Activated CD4-positive, alpha-beta T cell treated with anti-CD3 and anti-CD28 coated beads for 24 hours (primary cell): ENCODE results near the gene TRPC4AP.

Experiments
- DNase-seq, 2 donors: peaks; one replicate each; pipeline ENCODE4 v3.0.0-alpha.2; 2020; ENCODE audit warnings: low read depth in 2 of 2

The TRPC4AP gene

DNA sequence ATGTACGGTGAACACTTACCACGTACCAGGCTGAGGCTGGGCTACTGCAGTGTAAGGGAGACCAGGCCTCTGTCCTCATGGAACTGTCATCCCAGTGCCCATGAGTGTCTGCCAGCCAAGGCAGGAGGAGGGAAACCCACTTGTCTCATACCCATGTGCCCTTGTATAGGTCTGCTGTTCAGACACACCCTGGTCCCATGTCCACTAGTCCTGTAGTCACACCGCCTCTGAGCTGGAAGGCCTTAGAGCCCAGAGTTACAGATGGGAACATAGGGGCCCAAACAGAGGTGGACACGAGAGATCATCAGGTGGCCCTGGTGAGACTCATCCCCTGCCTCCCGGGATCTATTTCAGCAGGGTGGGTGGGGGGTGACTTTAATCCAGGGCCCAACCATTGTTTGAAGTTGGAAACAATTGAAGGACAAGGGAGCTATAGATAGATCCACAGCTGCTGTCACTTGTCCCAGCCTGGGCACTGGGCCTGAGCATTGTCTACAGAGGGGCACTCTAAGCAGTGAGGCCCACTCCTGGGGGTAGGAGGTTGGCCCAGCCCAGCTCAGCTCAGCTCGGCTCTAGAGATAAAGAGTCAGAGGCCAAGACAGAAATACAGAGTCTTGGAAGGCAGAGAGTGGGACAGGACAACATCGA is 122.3 kb downstream of the TRPC4AP start:
- DNase-seq, result no peak

DNA sequence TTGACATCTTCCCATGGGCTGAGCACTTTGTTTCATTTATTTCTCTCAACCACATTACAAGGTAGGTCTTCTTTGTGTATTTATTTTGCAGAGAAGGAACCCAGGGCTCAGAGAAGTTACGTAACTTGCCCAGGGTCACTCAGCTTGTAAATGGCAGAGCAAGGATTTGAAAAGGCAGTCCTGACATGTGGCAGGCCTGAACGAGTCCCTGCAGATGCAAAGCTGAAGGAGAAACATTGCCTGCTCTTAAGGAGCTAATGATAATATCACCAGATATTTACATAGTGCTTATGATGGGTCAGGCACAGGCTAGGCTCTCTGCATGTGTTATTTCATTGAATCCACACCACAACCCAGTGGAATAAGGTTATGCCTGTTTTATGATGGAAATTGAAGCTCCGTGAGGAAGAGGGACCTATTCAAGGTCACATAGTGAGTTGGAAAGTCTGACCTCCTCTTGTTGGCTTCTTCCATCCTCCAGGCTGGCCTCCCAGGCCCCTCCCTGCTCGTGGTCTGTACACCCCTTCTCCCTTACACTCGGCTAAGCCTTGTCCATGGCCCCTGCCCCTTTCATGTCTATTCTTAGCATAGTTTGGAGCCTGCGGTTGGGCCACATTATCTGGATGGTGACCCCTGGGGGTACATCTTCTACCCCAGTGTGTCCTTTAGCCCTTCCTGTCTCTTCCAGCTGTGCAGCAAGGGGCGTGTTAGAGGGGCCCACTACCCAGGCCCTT is 124.4 kb downstream of the TRPC4AP start:
- DNase-seq, result no peak

DNA sequence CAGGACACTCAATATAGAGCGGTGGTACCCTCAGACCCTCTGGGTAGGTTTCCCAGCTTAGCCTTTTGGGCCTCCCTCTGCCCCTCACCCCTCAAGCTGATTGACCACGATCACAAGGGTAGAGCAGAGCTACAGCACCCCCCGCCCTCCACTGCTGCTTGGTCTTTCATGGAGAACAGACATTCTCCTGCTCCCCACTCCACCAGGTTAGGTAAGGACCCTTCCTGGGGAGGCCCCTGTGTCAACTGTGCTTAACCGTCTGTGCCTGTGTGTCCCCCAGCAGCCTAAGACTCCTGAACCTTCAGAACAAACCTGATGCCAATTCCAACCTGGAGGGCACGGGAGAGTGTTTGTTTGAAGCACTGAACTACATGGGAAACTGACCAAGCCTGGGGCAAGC is 125.2 kb downstream of the TRPC4AP start:
- DNase-seq, result no peak

DNA sequence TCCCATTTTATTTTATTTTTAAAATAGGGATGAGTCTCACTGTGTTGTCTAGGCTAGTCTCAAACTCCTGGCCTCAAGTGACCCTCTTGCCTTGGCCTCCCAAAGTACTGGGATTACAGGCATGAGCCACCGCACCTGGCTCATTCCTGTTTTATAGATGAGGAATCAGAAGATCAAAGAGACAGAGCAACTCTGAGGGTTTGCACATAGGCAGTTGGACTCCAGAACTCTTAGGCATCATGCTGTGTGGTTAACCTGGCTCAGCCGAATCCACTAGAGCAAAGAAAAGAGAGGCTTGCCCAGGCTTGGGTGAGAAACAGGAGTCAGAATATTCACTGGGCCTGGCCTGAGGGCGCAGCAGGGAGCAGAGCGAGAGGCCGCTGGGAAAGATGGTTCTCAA is 127.6 kb downstream of the TRPC4AP start:
- no peak for DNase-seq

DNA sequence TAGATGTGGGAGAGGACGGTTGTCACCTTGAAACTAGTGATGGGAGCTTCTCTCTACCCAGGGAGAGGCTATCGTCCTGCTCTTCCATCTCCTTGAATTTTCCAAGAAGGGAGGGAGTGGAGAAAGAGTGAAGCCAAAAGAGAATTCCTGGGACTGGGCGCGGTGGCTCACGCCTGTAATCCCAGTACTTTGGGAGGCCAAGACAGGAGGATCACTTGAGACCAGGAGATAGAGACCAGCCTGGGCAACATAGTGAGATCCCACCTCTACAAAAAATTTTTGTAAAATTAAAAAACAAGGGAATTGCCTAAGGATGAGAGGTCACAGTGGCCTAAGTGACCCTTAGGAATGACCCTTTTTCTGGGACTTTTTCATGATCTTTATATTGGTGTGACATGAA is 128.1 kb downstream of the TRPC4AP start:
- no peak for DNase-seq

DNA sequence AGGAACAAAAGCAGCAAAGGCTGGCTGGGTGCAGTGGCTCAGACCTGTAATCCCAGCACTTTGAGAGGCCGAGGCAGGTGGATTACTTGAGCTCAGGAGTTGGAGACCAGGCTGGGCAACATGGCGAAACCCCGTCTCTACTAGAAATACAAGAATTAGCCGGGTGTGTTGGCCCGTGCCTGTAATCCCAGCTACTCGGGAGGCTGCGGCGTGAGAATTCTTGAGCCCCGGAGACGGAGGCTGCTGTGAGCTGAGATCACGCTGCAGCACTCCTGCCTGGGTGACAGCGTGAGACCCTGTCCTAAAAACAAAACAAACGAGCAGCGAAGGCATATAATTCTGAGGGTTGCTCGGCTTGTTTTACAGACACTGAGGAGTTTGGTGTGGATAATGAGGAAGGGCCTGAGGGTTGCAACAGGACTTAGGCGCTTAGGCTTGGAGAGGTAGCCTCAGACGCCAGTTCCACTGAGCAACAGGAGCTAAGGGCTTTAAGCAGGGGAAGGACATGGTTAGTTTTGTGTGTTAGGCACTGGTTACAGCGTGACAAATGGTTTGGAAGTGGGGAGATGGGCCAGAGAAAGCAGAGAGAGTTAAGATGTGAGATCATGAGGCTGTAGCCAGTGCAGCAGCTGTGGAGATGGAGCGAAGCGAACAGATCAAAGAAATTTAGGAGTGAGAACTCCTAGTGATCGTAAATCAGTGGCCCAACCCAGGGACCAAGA is 135.7 kb downstream of the TRPC4AP start:
- DNase-seq, result no peak

DNA sequence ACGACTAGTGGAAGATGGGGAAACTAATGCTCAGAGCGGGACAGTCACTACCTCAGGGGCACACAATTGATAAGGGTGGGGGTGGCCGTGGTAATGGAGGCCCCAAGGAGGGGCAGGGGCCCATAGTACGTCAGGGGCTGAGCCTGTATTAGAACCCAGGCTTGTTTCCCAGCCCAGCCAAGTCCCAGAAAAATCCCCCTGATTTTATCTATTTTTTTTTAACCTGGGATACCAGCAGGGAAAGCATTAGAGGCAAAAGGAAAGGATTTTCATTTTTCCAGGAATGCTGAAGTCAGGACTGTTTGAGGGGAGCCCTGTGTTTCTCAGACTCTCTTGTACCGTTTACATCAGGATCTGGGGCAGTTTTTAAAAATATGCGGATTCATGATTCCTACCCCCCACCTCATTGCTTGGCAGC is 136.6 kb downstream of the TRPC4AP start:
- no peak for DNase-seq

DNA sequence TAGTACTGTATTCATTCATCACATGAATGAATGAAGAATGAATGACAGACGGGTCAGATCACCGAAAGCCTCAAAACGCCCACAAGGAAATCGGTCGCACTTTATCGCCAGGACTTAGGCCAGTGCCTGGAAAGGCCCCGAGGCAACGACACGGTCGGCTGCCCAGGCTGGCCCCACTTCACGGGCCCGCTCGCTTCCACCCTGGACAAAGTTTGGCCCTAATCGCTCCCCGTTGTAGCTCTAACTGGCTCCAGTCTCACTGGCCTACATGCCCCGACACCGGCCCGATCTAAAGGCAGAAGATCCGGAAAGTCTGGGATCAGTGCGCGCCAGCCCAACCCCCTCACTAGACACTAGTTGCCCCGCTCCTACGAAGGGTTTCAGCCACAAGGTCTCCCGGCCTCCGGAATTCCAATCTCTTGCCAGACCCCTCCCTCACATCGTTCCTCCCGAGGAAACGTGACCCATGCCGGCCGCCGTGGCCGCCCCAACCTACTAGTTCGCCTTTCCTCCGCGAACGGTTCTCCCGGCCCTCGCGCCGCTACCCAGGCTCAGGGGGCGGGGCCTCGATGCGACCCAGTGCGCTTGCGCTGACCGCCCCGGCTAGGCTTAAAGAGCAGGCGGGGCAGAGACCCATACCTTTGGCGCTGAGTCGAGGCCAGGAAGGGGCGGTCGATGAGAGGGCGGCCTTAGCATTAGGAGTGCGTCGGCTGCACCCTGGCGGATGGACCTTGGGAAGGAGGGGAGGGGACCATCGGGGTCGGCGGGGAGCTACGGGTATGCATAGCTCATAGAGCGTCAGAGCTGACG is 137.2 kb downstream of the TRPC4AP start, which contains the start of the genes GSS and MYH7B:
GSS (minus strand) TSS at position 576 of the 810 bp plus-strand sequence. CDS start 3,954 bp downstream, outside the sequence.
MYH7B (plus strand) TSS at position 638 of the 810 bp plus-strand sequence. CDS start 22,138 bp downstream, outside the sequence.
- DNase-seq, result peak; percentile 98 to 99

DNA sequence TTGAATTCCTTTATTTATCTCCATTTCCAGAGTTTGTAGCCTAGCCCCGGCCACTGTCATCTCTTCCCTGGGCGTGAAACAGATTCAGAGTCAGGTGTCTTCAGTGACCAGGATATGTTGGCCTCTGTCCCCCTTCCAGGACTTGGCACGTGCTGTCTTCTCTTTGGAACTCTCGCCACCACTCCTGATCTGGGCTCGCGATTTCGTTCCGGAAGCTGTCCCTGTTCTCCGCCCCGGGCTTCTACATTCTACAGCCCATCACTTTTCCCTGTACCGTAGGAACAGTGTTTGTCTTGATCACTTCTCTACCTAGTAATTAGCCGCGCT is 137.7 kb downstream of the TRPC4AP start:
- no peak for DNase-seq

DNA sequence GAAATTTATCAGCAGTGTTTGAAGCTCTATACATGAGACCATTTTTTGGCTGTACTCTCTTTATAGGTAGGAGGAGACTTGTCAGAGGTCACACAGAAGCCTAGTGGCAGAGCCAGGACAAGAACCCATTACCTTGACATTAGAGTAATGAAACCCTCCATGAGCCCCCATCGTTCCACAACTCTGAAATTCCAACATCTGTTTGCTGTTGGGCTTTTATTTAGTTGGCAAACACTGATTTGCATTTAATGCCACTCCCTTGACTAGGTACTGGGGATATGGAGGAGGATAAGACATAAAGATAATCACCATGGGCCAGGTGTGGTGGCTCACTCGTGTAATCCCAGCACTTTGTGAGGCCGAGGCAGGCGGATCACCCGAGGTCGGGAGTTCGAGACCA is 138.6 kb downstream of the TRPC4AP start:
- no peak for DNase-seq

DNA sequence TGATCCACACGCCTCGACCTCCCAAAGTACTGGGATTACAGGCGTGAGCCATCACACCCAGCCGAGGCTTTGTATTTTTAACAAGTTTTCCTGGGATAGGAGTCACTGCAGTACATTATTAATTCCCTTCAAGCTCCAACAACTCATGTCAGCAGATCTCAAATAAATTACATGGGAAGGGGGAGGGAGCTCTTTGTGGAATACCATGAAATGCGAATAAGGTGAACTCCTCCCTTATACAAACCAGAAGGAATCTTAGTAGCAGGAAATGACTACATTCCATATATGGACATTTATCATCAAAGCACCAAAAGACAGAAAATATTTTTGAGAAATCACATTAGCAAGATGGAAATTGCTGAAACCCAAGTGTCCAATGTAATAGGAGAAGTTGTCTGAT is 139.9 kb downstream of the TRPC4AP start:
- DNase-seq, result no peak
